Left lung (tissue), 10 donors: Measurements from ENCODE around the gene AZIN2. TPM values are rescaled to one million over a fixed set of nuclear protein-coding genes. Genes with fewer than 3 reads are reported as not detected.

Source experiments
- ATAC-seq: fragments of 200-7000 bp; cut with Tn5 transposase; one replicate; pipeline ENCODE4 v1.9.1; 2020; ENCODE audit warnings: moderate library complexity
- DNase-seq, 4 donors: peaks; one replicate each; pipeline ENCODE4 v3.0.0-alpha.2; 2013 to 2020
- H3K27ac ChIP-seq, 2 donors: fragments of 200-600 bp; sonication (generic) in 1 of 2; one replicate each; pipeline versions ENCODE4 v1.5.0 to v1.8.0; 2020 to 2021
- H3K27me3 ChIP-seq, 2 donors: fragments of 200-600 bp; sonication (generic) in 1 of 2; one replicate each; pipeline versions ENCODE4 v1.5.0 to v1.8.0; 2020 to 2021
- H3K36me3 ChIP-seq, 2 donors: fragments of 200-600 bp; sonication (generic) in 1 of 2; one replicate each; pipeline versions ENCODE4 v1.5.0 to v1.8.0; 2020 to 2021
- H3K4me1 ChIP-seq, 2 donors: fragments of 200-600 bp; one replicate each; pipeline ENCODE4 v1.8.0; 2021
- H3K4me3 ChIP-seq, 2 donors: fragments of 200-600 bp; sonication (generic) in 1 of 2; one replicate each; pipeline versions ENCODE4 v1.5.0 to v1.8.0; 2020 to 2021; ENCODE audit warnings: mild to moderate bottlenecking in 1 of 2
- H3K9me3 ChIP-seq, 2 donors: fragments of 200-600 bp; sonication (generic) in 1 of 2; one replicate each; pipeline versions ENCODE4 v1.5.0 to v1.8.0; 2020 to 2021
- CTCF ChIP-seq, 2 donors: fragments of 200-600 bp; sonication (generic) in 1 of 2; IDR thresholded peaks; one replicate each; pipeline versions ENCODE4 v1.5.0 to v1.8.0; 2021; ENCODE audit warnings: antibody characterized with exemption in 2 of 2
- intact Hi-C, 2 donors: fragments of 100-400 bp; cut with DNase I; formaldehyde crosslinking; loops; one replicate each; pipeline versions ENCODE4 v1.11.2 to v1.14.2; 2022
- polyA plus RNA-seq, 6 donors: library from polyadenylated mRNA; unstranded; fragments of 120-200 nt; gene quantifications; one replicate each; pipeline ENCODE4 v1.2.1, GENCODE V29; 2013; ENCODE audit not compliant: insufficient read length in 6 of 6
- total RNA-seq, 2 donors: library from RNA; stranded (reverse); fragmentation: NEBNext Ultra II Directional; extraction: Animal tissue kit (Norgen Biotek cat#: 25700); gene quantifications; one replicate each; pipeline ENCODE4 v1.2.1, GENCODE V29; 2021
- donor health status: DM: no; HTN: yes; CAD: no.
- donor health status: DM: no; HTN: no; CAD: no.

Gene AZIN2
- total and polyA plus RNA-seq, 8 donors = 2.3 to 13.1 (median 8.6) TPM

DNA sequence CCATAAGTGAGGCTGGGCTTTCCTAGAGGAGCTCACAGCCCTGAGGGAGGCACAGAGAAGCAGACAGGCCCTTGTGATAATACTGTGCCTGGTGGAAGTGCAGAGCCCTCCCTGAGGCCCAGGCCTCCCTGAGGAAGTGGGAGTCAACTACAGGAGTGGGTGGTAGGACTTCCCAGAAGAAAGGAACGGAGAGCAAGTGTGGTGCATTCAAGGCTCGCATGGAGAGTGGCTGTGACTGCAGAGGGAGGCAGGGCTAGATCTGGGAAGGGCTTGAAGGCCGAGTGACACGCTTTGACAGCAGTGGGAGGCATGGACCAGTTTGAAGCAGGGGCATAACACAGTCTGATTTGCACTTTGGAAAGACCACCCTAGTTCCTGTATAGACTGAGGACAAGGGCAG lies 37.3 kb downstream of the AZIN2 start:
- Histone ChIP-seq H3K4me3 (no peak overlapping the region), H3K36me3 (no peaks in the 10 kb centered on the region), H3K27me3 (no peaks in the 10 kb centered on the region), H3K4me1 (no peaks in the 10 kb centered on the region), H3K9me3 (no peaks in the 10 kb centered on the region), H3K27ac (no peak overlapping the region)
- no peak for DNase-seq
- intact Hi-C loops = no loop called here
- no peak for ATAC-seq
- TF ChIP-seq CTCF (IDR thresholded peaks at IDR 0.05) = no peak

GRCh38 chr1:33119050-33119449 lies 38.1 kb downstream of the AZIN2 start:
- no peaks in the 10 kb centered on the region for H3K9me3 ChIP-seq
- H3K27ac ChIP-seq = no peak overlapping the region
- DNase-seq (no peak), ATAC-seq (no peak)
- TF ChIP-seq CTCF (IDR thresholded peaks at IDR 0.05) = no peak
- H3K4me1 ChIP-seq = no peaks in the 10 kb centered on the region
- H3K4me3 ChIP-seq = no peak overlapping the region
- intact Hi-C loops = no loop called here
- no peaks in the 10 kb centered on the region for H3K27me3 ChIP-seq
- no peaks in the 10 kb centered on the region for H3K36me3 ChIP-seq

DNA sequence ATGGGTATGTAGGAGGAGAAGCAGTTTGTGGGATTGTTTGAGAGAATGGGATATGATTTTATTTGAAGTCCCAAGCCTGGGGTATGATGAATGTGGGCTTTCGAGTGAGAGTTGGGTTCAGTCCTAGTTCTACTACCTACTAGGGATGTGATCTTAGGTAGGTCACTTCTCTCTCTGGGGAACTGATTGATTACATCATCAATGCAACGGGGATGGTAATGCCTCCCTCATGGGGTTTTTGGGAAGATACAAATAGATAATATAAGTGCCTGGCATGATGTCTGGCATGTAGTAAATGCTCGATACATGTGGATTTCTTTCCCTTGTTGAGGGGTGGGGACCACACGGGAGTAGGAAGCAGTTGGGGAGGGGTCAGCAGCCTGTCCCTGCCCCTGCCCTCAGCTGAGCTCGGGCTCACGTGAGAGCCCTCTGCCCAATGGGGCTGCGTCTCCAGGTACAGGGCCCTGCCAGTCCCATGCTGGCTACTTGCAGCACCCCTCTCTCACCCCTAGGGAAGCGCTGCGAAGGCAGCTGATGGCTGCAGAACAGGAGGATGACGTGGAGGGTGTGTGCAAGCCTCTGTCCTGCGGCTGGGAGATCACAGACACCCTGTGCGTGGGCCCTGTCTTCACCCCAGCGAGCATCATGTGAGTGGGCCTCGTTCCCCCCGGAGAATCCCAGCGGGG lies 38.7 kb downstream of the AZIN2 start:
- intact Hi-C loops = no loop called here
- DNase-seq (no peak), ATAC-seq (no peak)
- Histone ChIP-seq H3K9me3 (no peaks in the 10 kb centered on the region), H3K4me3 (no peak overlapping the region), H3K27ac (no peak overlapping the region), H3K4me1 (no peaks in the 10 kb centered on the region), H3K36me3 (no peaks in the 10 kb centered on the region), H3K27me3 (no peaks in the 10 kb centered on the region)
- TF ChIP-seq CTCF (IDR thresholded peaks at IDR 0.05) = no peak

DNA sequence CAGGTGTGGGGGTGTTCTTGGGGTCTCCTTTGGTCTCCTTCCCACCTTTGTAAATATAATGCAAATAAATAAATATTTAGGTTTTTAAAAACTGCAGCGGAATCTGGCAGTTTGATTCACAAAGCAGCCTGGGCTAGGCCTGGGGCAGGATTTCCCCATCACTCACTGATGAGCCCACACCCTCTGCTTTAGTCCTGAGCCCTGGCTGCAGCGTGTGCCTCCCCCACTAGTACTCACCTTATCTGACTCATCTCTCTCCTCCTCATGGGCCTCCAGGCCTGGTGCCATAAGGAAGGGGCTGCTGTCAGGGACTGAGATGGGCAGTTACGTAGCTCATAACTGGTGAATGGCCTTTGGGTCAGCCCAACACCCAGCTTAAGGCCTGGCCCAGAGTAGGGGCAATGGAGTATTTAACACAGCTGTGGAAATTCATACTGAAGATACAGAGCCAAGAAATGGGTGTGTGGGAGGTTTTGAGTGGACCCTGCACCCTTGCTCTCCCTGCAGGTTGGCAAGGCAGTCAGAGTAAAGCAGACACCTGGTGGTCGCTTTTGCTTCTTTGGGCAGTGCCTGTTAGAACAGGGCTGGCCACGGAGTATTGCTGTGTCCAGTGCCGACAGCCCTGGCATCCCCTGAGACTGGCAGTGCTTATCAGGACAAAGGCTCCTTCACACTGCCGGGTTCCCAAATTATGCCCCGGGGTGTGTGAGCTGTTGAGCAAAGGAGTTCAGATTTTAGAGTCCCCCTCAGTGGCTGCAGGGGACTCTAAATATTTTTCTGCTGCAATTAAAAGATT lies 39.7 kb downstream of the AZIN2 start:
- ATAC-seq (no peak), DNase-seq (no peak)
- Histone ChIP-seq H3K4me3 (no peak overlapping the region), H3K27ac (no peak overlapping the region), H3K4me1 (no peaks in the 10 kb centered on the region), H3K27me3 (no peaks in the 10 kb centered on the region), H3K36me3 (no peaks in the 10 kb centered on the region), H3K9me3 (no peaks in the 10 kb centered on the region)
- TF ChIP-seq CTCF (IDR thresholded peaks at IDR 0.05) = no peak
- intact Hi-C loops = no loop called here

- Histone ChIP-seq H3K27me3 (no peaks in the 10 kb centered on the region), H3K9me3 (no peaks in the 10 kb centered on the region), H3K4me1 (peaks cover 0 to 9% of the 10 kb centered on the region in 2 donors), H3K36me3 (no peaks in the 10 kb centered on the region), H3K4me3 (no peak overlapping the region), H3K27ac (no peak overlapping the region)
- no peak for TF ChIP-seq CTCF (IDR thresholded peaks at IDR 0.05)
- no peak for ATAC-seq
- no peak for DNase-seq
- intact Hi-C loops = no loop called here
Measured at GRCh38 chr1:33121728-33122127, 40.8 kb downstream of the AZIN2 start.
